GM19240 (cell line): Measurements from ENCODE around the gene OXT.
"Not testable (repeated sequence)": the region's sequence is repeated elsewhere in the genome, so short reads cannot be mapped to it uniquely, and the experiment has no call there.

ENCODE experiments used
- DNase-seq: peaks from one replicate; pipeline ENCODE4 v3.0.0; 2011; ENCODE audit warnings: low spot score; ENCODE audit not compliant: insufficient read length

The OXT gene

DNA sequence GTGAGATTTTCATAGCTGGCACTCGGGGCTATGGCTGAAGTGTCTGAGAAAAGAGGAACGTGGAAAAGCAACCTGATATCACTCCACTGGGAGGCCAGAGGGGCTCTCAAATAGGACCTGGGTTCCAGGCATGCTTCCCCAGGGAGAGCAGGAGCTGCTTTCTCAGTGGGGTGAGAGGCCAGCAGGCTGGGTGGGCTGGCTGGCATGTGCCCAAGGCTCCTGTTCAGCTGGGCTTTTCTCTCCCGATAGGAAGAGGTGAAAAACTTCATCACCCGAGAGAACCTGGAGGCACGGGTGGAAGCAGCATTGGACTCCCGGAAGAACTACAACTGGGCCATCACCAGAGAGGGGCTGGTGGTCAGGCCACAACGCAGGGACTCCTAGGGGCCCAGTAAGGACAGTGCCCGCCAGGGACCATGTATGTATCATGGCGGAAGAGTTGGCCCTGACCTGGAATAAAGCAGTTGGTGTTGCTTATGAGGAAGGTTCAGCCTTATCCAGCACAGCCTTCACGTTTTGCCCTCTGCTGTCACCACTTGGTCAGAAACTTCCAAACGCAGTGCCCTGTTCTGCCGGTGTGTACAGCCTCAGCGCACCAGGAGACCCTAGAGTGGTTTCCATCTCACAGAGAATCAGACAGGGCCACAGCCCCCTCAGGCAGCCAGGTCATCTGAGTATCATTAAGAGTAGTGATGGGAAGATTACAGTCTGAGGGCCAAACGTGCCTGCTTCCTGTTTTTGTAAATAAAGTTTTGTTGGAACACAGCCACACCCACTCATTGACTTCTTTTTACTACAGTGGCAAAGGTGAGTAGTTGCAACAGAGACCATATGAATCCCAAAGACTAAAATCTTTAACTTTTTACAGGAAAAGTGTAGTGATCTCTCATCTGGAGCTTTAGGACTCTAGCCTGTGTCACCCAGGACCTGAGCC lies 23.7 kb upstream of the OXT start:
- no peak for DNase-seq

- no peak for DNase-seq
Measured at GRCh38 chr20:3051385-3052019, 19.9 kb upstream of the OXT start.

DNA sequence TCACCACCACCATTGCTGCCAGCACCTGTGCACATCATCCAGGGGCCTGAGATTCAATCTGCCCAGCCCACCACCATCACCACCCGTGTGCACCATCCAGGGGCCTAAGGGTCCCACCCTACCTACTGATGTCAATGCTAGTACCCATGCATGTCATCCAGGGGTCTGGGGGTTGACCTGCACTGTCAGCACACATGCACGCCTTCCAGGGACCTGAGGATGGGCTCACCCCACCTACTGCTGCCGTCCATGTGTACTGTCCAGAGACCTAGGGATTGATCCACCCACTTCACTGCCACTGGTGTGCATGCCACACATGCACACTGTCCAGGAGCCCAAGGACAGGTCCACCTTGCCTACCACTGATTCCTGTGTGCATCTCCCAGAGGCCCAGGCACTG lies 11.9 kb upstream of the OXT start:
- DNase-seq, result no peak

DNA sequence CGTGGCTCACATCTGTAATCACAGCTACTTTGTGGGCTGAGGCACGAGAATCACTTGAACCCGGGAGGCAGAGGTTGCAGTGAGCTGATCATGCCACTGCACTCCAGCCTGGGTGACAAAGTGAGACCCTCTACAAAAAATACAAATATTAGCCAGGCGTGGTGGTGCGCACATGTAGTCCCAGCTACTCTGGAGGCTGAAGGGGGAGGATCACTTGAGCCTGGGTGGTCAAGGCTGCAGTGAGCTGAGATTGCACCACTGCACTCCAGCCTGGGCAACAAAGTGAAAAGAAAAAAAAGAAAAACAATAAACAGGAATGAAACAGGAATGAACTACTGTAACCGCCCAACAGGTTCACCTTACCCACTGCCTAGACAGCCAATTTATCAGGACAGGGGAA lies 7.3 kb upstream of the OXT start:
- DNase-seq, result not testable (repeated sequence)

DNA sequence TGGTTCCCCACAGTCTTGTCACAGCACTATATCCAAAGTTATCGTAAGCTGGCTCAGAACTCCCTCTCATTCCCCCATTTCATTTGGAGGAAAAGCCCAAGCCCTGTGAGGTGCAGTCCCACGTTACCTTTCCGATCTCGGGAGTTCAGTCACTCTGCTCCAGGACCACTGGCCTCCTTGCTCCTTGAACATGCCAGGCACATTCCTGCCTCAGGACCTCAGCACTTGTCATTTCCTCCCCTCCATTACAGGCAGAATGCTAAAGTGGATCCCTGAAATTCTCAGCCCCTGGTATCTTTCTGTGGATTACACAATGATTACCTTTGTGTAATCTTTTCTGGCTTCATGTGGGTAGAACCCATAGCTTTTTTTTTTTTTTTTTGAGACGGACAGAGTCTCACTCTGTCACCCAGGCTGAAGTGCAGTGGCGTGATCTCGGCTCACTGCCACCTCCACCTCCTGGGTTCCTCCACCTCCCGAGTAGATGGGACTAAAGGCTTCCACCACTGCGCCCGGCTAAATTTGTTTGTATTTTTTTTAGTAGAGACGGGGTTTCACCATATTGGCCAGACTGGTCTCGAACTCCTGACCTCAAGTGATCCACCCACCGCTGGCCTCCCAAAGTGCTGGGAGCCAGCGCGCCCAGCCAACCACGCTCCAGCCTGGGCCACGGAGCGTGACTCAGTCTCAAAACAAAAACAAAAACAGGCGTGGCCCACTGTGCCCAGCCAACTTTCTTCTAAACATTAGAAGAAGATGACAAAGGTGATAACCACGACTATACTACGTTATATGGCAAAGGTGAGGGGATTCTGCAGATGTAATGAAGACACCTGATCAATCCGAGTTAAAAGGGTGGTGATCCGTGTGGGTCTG lies 4.0 kb upstream of the OXT start:
- DNase-seq, result no peak

- no peak for DNase-seq
Measured at GRCh38 chr20:3068075-3068474, 3.3 kb upstream of the OXT start.

GRCh38 chr20:3068986-3069900 lies 2.2 kb upstream of the OXT start:
- DNase-seq, result no peak

DNA sequence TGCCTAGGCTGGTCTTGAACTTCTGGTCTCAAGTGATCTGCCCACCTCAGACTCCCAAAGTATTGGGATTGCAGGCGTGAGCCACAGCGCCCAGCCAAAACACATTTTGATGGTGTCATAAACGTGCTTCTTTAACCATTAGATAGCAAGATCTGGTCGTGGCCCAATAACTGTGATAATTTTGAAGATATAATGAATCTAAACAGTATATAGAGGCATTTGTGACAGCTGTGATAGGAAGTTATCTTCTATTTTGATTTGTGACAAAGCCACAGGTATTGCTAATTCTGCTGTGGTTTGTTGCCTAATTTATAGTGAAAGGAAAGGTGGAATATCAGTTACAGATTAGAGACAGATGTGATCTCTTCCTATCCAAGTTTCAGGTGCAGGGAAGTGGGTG lies 695 bp upstream of the OXT start:
- no peak for DNase-seq

DNA sequence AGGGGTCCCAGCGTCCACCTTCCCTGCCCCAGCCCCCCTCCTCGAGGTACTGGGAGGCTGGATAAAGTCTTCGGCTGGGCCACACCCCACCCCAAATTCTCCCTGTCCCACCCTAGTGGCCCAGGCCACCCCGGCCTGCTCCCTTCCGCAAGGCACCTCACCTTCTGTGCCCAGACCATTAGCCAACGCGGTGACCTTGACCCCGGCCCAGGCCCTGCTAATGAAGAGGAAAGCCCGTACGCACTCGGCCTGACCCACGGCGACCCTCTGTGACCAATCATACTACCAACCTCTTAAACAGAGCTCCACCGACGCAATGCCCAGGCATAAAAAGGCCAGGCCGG lies 182 bp upstream of the OXT start:
- DNase-seq, result no peak

GRCh38 chr20:3072530-3073250 lies 1.3 kb downstream of the OXT start:
- no peak for DNase-seq

- not testable (repeated sequence) for DNase-seq
Measured at GRCh38 chr20:3073251-3073643, 1.8 kb downstream of the OXT start.

- DNase-seq, result no peak
Measured at GRCh38 chr20:3074812-3075211, 3.4 kb downstream of the OXT start.

GRCh38 chr20:3075315-3075714 lies 3.9 kb downstream of the OXT start:
- not testable (repeated sequence) for DNase-seq

GRCh38 chr20:3077618-3078134 lies 6.3 kb downstream of the OXT start:
- DNase-seq, result no peak

GRCh38 chr20:3080939-3081388 lies 9.5 kb downstream of the OXT start:
- DNase-seq, result no peak

DNA sequence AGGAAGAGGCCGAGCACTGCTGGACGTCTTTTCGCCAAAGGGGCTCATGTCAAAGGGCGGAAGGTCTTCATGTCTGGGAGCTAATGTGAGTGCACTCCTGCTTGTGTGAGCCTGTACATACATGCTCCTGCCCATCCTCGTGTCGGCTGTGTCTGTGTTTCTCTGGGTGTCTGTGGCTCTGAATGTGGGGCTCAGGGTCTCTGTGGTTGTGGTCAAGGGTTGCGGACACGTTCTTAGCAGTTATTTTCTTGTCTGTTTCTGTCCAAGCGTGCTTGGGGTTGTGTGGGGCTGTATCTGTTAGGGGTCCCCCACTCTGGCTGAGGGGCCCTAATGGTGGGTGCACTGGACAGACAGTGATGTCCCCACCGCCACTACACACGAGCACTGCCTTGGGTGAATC lies 10.2 kb downstream of the OXT start:
- DNase-seq, result no peak

DNA sequence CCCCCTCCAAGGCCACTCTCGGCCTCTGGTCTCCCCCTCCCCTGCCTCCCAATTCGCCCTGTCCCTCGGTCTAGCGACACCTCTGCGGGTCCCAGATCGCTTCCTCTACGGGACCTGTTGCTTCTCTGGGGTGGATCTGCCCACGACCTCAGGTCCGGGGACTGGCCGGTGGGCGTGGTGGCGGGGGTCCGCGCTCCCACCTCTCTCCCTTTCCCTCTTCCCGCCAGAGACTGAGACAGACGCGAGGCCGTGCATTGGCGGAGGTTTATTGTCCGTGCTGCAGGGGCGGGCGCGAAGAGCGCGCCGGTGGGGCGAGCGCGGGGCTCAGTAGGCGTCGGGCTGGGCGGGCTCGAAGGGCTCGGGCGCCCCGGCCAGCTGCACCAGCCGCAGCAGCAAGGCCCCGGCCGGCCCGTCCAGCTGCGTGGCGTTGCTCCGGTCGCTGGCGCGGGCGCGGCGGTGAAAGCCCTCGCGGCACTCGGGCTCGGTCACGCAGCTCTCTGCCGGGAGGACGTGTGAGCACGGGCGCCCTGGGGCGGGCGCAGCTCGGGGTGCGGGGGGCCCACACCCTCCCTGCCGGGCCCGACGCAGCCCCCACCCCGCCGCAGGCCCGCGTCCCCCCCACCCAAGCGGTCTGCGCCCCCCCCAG lies 11.0 kb downstream of the OXT start:
- no peak for DNase-seq

GRCh38 chr20:3082955-3083952 lies 11.8 kb downstream of the OXT start:
- no peak for DNase-seq
